Measurements from ENCODE around the gene MT1H.

DNA sequence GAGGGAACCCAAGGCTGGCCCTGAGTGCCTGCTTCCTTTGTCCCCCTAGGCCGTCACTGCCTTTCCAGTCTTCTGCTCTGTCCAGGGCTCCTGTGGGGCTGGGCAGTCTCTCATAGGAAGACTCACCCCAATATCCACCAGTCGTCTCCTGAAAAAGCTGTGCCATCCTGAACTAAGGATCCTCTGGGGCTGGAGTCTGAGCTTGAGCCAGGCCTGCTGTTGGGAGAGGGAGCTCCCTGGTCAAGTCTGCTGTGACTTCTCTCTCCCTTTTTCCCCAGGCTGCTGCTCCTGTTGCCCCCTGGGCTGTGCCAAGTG lies 963 bp downstream of the MT1H start:
- TF ChIP-seq, protein P1, sequence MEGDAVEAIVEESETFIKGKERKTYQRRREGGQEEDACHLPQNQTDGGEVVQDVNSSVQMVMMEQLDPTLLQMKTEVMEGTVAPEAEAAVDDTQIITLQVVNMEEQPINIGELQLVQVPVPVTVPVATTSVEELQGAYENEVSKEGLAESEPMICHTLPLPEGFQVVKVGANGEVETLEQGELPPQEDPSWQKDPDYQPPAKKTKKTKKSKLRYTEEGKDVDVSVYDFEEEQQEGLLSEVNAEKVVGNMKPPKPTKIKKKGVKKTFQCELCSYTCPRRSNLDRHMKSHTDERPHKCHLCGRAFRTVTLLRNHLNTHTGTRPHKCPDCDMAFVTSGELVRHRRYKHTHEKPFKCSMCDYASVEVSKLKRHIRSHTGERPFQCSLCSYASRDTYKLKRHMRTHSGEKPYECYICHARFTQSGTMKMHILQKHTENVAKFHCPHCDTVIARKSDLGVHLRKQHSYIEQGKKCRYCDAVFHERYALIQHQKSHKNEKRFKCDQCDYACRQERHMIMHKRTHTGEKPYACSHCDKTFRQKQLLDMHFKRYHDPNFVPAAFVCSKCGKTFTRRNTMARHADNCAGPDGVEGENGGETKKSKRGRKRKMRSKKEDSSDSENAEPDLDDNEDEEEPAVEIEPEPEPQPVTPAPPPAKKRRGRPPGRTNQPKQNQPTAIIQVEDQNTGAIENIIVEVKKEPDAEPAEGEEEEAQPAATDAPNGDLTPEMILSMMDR (IDR thresholded peaks at IDR 0.05) = no peak
- no peak for TF ChIP-seq POLR2A (IDR thresholded peaks at IDR 0.05)

All from testis (tissue), 2 donors.